Heart left ventricle (tissue), 16 donors: ENCODE data around the gene FOXP1. TPM values are rescaled to one million over a fixed set of nuclear protein-coding genes. Genes with fewer than 3 reads are reported as not detected.

ENCODE experiments used
- ATAC-seq, 4 donors: fragments of 200-7000 bp; cut with Tn5 transposase; one replicate each; pipeline ENCODE4 v1.9.1; 2020 to 2022; ENCODE audit warnings: moderate library complexity in 4 of 4, mild to moderate bottlenecking in 3 of 4, moderate number of reproducible peaks in 1 of 4
- DNase-seq, 5 donors: peaks; one replicate each; pipeline ENCODE4 v3.0.0-alpha.2; 2020
- H3K27ac ChIP-seq, 12 donors: fragments of 200-600 bp; sonication (generic) in 4 of 12; one replicate each; pipeline versions ENCODE4 v1.5.0 to v1.8.0; 2016 to 2022; ENCODE audit warnings: mild to moderate bottlenecking in 2 of 12
- H3K27me3 ChIP-seq, 9 donors: fragments of 200-600 bp; sonication (generic) in 2 of 9; one replicate each; pipeline versions ENCODE4 v1.5.1 to v1.8.0; 2016 to 2022; ENCODE audit warnings: mild to moderate bottlenecking in 3 of 9
- H3K36me3 ChIP-seq, 9 donors: fragments of 200-600 bp; sonication (generic) in 2 of 9; one replicate each; pipeline versions ENCODE4 v1.5.0 to v1.8.0; 2018 to 2022; ENCODE audit warnings: mild to moderate bottlenecking in 2 of 9
- H3K4me1 ChIP-seq, 12 donors: fragments of 200-600 bp; sonication (generic) in 4 of 12; one replicate each; pipeline versions ENCODE4 v1.5.0 to v1.8.0; 2016 to 2022; ENCODE audit warnings: mild to moderate bottlenecking in 3 of 12
- H3K4me3 ChIP-seq, 12 donors: fragments of 200-600 bp; sonication (generic) in 4 of 12; one replicate each; pipeline versions ENCODE4 v1.5.0 to v1.8.0; 2017 to 2022; ENCODE audit warnings: mild to moderate bottlenecking in 9 of 12, moderate library complexity in 4 of 12
- H3K9me3 ChIP-seq, 12 donors: fragments of 200-600 bp; sonication (generic) in 4 of 12; one replicate each; pipeline versions ENCODE4 v1.5.0 to v1.8.0; 2016 to 2022; ENCODE audit warnings: mild to moderate bottlenecking in 1 of 12
- CTCF ChIP-seq, 12 donors: fragments of 200-600 bp; sonication (generic) in 4 of 12; IDR thresholded peaks; one replicate each; pipeline versions ENCODE4 v1.5.0 to v1.8.0; 2018 to 2022; ENCODE audit warnings: antibody characterized with exemption in 12 of 12, mild to moderate bottlenecking in 5 of 12
- POLR2A ChIP-seq, 2 donors: fragments of 450-650 bp; IDR thresholded peaks; one replicate each; pipeline ENCODE4 v1.6.1; 2017; ENCODE audit warnings: antibody characterized with exemption in 2 of 2, mild to moderate bottlenecking in 2 of 2, moderate library complexity in 2 of 2
- WGBS, 4 donors: extraction: QIAGEN DNeasy Blood & Tissue Kit in 2 of 4; methylation state at CpG; one replicate each; pipeline versions ENCODE4 v1.1.5 to v1.1.7; 2013 to 2018; 5-methylcytosine and 5-hydroxymethylcytosine counted together
- intact Hi-C, 10 donors: fragments of 100-400 bp; cut with DNase I; formaldehyde crosslinking; loops; one replicate each; pipeline versions ENCODE4 v1.11.1 to v1.14.2; 2022
- polyA plus RNA-seq, 2 donors: library from polyadenylated mRNA; stranded (reverse); fragments of 200-250 nt; gene quantifications; one replicate each; pipeline ENCODE4 v1.2.3, GENCODE V29; 2013
- total RNA-seq, 9 donors: library from RNA; depleted of rRNA in 2 of 9; stranded (reverse); fragments of >200 nt in 2 of 9; fragmentation: NEBNext Ultra II Directional in 3 of 9; extraction: Animal tissue kit (Norgen Biotek cat#: 25700) in 3 of 9; gene quantifications; one replicate each; pipeline versions ENCODE4 v1.1.0 to v1.2.4, GENCODE V29; 2016 to 2023
- donor health status: ischemic (EF 13 %, LVEDD 7.1; RV severe dilation, severe dysfunction).
- donor health status: healthy with polysubstance abuse.
- donor health status: DM: no; HTN: yes; CAD: no.
- donor health status: DM: no; HTN: no; CAD: no.
- donor health status: ischemic (EF 25% LVEDD 6.9; RV normal size, moderate dysfunction).
- donor health status: ischemic (EF 25% LVEDD 5.7; RV mildly dilated, moderate dysfunction).
- donor health status: healthy.
- donor health status: DM: yes; HTN: yes; CAD: no.
- donor health status: ischemic (EF 35%, LVEDD 5.7; RV mildly dilated, moderate dysfunction).
- donor health status: nonischemic (EF 11% LVEDD 7.7; RV severe dilation, severe dysfunction).
- donor health status: DM: yes; HTN: yes; CAD: no.
- donor health status: PGD.
- donor health status: ischemic (EF 29% LVEDD 5.4; RV normal size, mild dysfunction).
- donor health status: nonischemic (EF 23%, LVEDD 6.1; RV moderate dilation, normal function).

The FOXP1 gene
- total and polyA plus RNA-seq, 11 donors, result 14.9 to 67.8 (median 41.1) TPM

- DNase-seq (no peak), ATAC-seq (no peak)
- Histone ChIP-seq H3K9me3 (no peaks in the 10 kb centered on the region), H3K27me3 (no peaks in the 10 kb centered on the region), H3K36me3 (no peaks in the 10 kb centered on the region), H3K4me3 (no peak overlapping the region), H3K4me1 (peaks cover 0 to 16% (median 3%) of the 10 kb centered on the region in 12 donors), H3K27ac (no peak overlapping the region)
- TF ChIP-seq CTCF (IDR thresholded peaks at IDR 0.05), result no peak
- TF ChIP-seq POLR2A (IDR thresholded peaks at IDR 0.05), result no peak
- WGBS, 4 donors, result 88 to 100% (median 94%) methylated on average over 2 of the region's 2 CpGs
- intact Hi-C loops, result loop anchor here in 1 of 10 donors (5.0 kb wide), 1 partner anchor 56 kb away; no protein-coding TSS in a partner anchor
Observed at GRCh38 chr3:71186801-71187200, 396.7 kb downstream of the FOXP1 start.

- Histone ChIP-seq H3K4me1 (peaks cover 0 to 16% (median under 1%) of the 10 kb centered on the region in 12 donors), H3K9me3 (no peaks in the 10 kb centered on the region), H3K27ac (no peak overlapping the region), H3K4me3 (no peak overlapping the region), H3K36me3 (no peaks in the 10 kb centered on the region), H3K27me3 (no peaks in the 10 kb centered on the region)
- ATAC-seq (no peak), DNase-seq (no peak)
- 70 to 72% (median 70%) methylated on average over 3 of the region's 3 CpGs for WGBS, 4 donors
- no peak for TF ChIP-seq POLR2A (IDR thresholded peaks at IDR 0.05)
- no peak for TF ChIP-seq CTCF (IDR thresholded peaks at IDR 0.05)
- intact Hi-C loops, result loop anchor here in 1 of 10 donors (5.0 kb wide), 1 partner anchor 56 kb away; no protein-coding TSS in a partner anchor
Observed at GRCh38 chr3:71185733-71186455, 397.6 kb downstream of the FOXP1 start.

- WGBS, 4 donors, result 96 to 100% (median 98%) methylated on average over 1 of the region's 1 CpG
- Histone ChIP-seq H3K4me3 (no peak overlapping the region), H3K36me3 (no peaks in the 10 kb centered on the region), H3K4me1 (peaks cover 0 to 16% (median 0%) of the 10 kb centered on the region in 12 donors), H3K9me3 (no peaks in the 10 kb centered on the region), H3K27ac (no peak overlapping the region), H3K27me3 (no peaks in the 10 kb centered on the region)
- TF ChIP-seq POLR2A (IDR thresholded peaks at IDR 0.05) (no peak), CTCF (IDR thresholded peaks at IDR 0.05) (no peak)
- no peak for DNase-seq
- intact Hi-C loops, result no loop called here
- no peak for ATAC-seq
Observed at GRCh38 chr3:71184252-71184651, 399.3 kb downstream of the FOXP1 start.

- 86 to 94% (median 92%) methylated on average over 5 of the region's 5 CpGs for WGBS, 4 donors
- TF ChIP-seq POLR2A (IDR thresholded peaks at IDR 0.05) (no peak), CTCF (IDR thresholded peaks at IDR 0.05) (no peak)
- peaks cover 0 to 12% (median 0%) of the 10 kb centered on the region in 12 donors for H3K4me1 ChIP-seq
- DNase-seq (no peak), ATAC-seq (peak in 3 of 4 donors; percentile 37 to 73 (median 66))
- no peak overlapping the region for H3K27ac ChIP-seq
- H3K27me3 ChIP-seq, result no peaks in the 10 kb centered on the region
- no peaks in the 10 kb centered on the region for H3K36me3 ChIP-seq
- no peak overlapping the region for H3K4me3 ChIP-seq
- H3K9me3 ChIP-seq, result no peaks in the 10 kb centered on the region
- intact Hi-C loops, result no loop called here
Observed at GRCh38 chr3:71183549-71183948, 400.0 kb downstream of the FOXP1 start.
